GM12878 (cell line): ENCODE measurements around the gene TSBP1. TPM values are rescaled to one million over a fixed set of nuclear protein-coding genes. Genes with fewer than 3 reads are reported as not detected.
A peak's percentile ranks its signal among the peaks of the same experiment; 100 is the strongest.

Experiments used
- ATAC-seq: fragments of 200-7000 bp; cut with Tn5 transposase; 3 replicates; pipeline ENCODE4 v1.9.1; 2020; ENCODE audit warnings: mild to moderate bottlenecking, moderate library complexity
- BruUV-seq: library from RNA; stranded (reverse); fragments of 400-500 nt; replicated peaks from 2 replicates; lab custom pipeline; 2021; lab: Mats Ljungman, UMichigan
- CTCF ChIA-PET: fragments of 300-600 bp; sonication (Branson Sonifier 250); formaldehyde crosslinking; extraction: SDS; loops from one replicate; lab custom pipeline; 2021; ENCODE audit warnings: inconsistent platforms; lab: Yijun Ruan, JAX
- POLR2A ChIA-PET: fragments of 350-600 bp; formaldehyde crosslinking; extraction: SDS; loops from one replicate; lab custom pipeline; 2021; ENCODE audit warnings: inconsistent platforms; lab: Charles Lee
- RAD21 ChIA-PET: fragments of 300-600 bp; sonication (Branson Sonifier 250); formaldehyde crosslinking; loops from one replicate; lab custom pipeline; 2023; ENCODE audit warnings: antibody characterized with exemption; ENCODE audit not compliant: unreplicated experiment; lab: Charles Lee
- SMC1A ChIA-PET: fragments of 300-600 bp; sonication (Branson Sonifier 250); formaldehyde crosslinking; loops from one replicate; lab custom pipeline; 2023; ENCODE audit not compliant: unreplicated experiment, uncharacterized antibody; lab: Charles Lee
- DNase-seq: peaks from one replicate; pipeline ENCODE4 v3.0.0-alpha.2; 2011; ENCODE audit warnings: low read depth, low spot score
- FAIRE-seq: peaks from 3 replicates; lab custom pipeline; 2011; peaks lifted over from hg19 to GRCh38; lab: Jason Lieb, UNC
- H2AFZ ChIP-seq: 2 replicates; pipeline ENCODE4 v1.6.0; 2011; ENCODE audit warnings: low read depth, low read length, control low read depth; ENCODE audit not compliant: control insufficient read depth
- H3K27ac ChIP-seq: 2 replicates; pipeline ENCODE4 v1.5.1; 2011; ENCODE audit warnings: control low read depth; ENCODE audit not compliant: control insufficient read depth, insufficient read depth
- H3K27me3 ChIP-seq, 2 experiments: replicated peaks in 1 of 2; 2 replicates each; pipeline versions ENCODE4 v1.6.0 to v1.6.1; 2011; ENCODE audit warnings: low read length in 1 of 2; ENCODE audit not compliant: control insufficient read depth in 2 of 2, insufficient read depth in 2 of 2
- H3K36me3 ChIP-seq, 2 experiments: 2 replicates each; pipeline ENCODE4 v1.5.1; 2011; ENCODE audit warnings: low read length in 1 of 2; ENCODE audit not compliant: control insufficient read depth in 2 of 2, insufficient read depth in 2 of 2
- H3K4me1 ChIP-seq: 2 replicates; pipeline ENCODE4 v1.6.1; 2011; ENCODE audit warnings: mild to moderate bottlenecking, low read length, moderate library complexity, mixed read lengths; ENCODE audit not compliant: control insufficient read depth, insufficient read depth
- H3K4me2 ChIP-seq: 2 replicates; pipeline ENCODE4 v1.6.0; 2011; ENCODE audit warnings: control low read depth; ENCODE audit not compliant: control insufficient read depth, insufficient read depth
- H3K4me3 ChIP-seq: fragments of 200-600 bp; sonication (generic); 2 replicates; pipeline ENCODE4 v1.5.1; 2016
- H3K79me2 ChIP-seq: 2 replicates; pipeline ENCODE4 v1.6.0; 2011; ENCODE audit warnings: low read length; ENCODE audit not compliant: control insufficient read depth, insufficient read depth
- H3K9ac ChIP-seq: 2 replicates; pipeline ENCODE4 v1.8.0; 2011; ENCODE audit warnings: low read length, control low read depth, mixed read lengths; ENCODE audit not compliant: control insufficient read depth, insufficient read depth
- H3K9me3 ChIP-seq: replicated peaks from 3 replicates; pipeline ENCODE4 v1.5.1; 2011; ENCODE audit warnings: mild to moderate bottlenecking, low read length; ENCODE audit not compliant: control insufficient read depth, insufficient read depth
- H4K20me1 ChIP-seq: 2 replicates; pipeline ENCODE4 v1.6.0; 2011; ENCODE audit not compliant: control insufficient read depth, insufficient read depth
- BHLHE40 ChIP-seq, 2 experiments: fragments of 450-650 bp in 1 of 2; IDR thresholded peaks; 2 replicates each; pipeline ENCODE4 v1.6.1; 2011 to 2017; ENCODE audit warnings: low read depth in 2 of 2, borderline replicate concordance in 1 of 2, improper control_type of control experiment in 1 of 2, low read length in 1 of 2, mild to moderate bottlenecking in 1 of 2
- CBX3 ChIP-seq: fragments of 200-600 bp; sonication (generic); IDR thresholded peaks from 2 replicates; pipeline ENCODE4 v1.6.1; 2016; ENCODE audit warnings: low read depth, borderline replicate concordance
- E2F4 ChIP-seq: IDR thresholded peaks from 2 replicates; pipeline ENCODE4 v1.6.1; 2012; ENCODE audit warnings: low read depth, low read length, improper control_type of control experiment
- FOXM1 ChIP-seq: IDR thresholded peaks from 2 replicates; pipeline ENCODE4 v1.6.1; 2012; ENCODE audit warnings: low read depth, mild to moderate bottlenecking, inconsistent platforms, low read length, moderate library complexity
- HDAC6 ChIP-seq: fragments of 200-600 bp; sonication (generic); IDR thresholded peaks from one replicate; pipeline ENCODE4 v1.8.0; 2017; ENCODE audit warnings: antibody characterized with exemption; ENCODE audit not compliant: unreplicated experiment
- KDM1A ChIP-seq: fragments of 200-600 bp; sonication (generic); IDR thresholded peaks from 2 replicates; pipeline ENCODE4 v1.6.1; 2016; ENCODE audit warnings: borderline replicate concordance
- MAX ChIP-seq: IDR thresholded peaks from 2 replicates; pipeline ENCODE4 v1.6.1; 2012; ENCODE audit warnings: low read depth, low read length, improper control_type of control experiment
- MEF2B ChIP-seq: fragments of 450-650 bp; IDR thresholded peaks from 2 replicates; pipeline ENCODE4 v1.6.1; 2018; ENCODE audit warnings: mild to moderate bottlenecking, moderate library complexity; ENCODE audit not compliant: partially characterized antibody, poor library complexity, severe bottlenecking
- MTA3 ChIP-seq: IDR thresholded peaks from 2 replicates; pipeline ENCODE4 v1.6.1; 2012; ENCODE audit warnings: low read length, inconsistent platforms, borderline replicate concordance
- PML ChIP-seq: IDR thresholded peaks from 2 replicates; pipeline ENCODE4 v1.6.1; 2012; ENCODE audit warnings: low read length, inconsistent platforms
- RAD21 ChIP-seq: IDR thresholded peaks from 2 replicates; pipeline ENCODE4 v1.6.1; 2011; ENCODE audit warnings: mild to moderate bottlenecking, low read depth, low read length, moderate library complexity; ENCODE audit not compliant: insufficient read depth
- RB1 ChIP-seq: fragments of 450-650 bp; formaldehyde crosslinking; IDR thresholded peaks from 2 replicates; pipeline ENCODE4 v1.6.1; 2017; ENCODE audit warnings: mild to moderate bottlenecking, borderline replicate concordance
- SMAD1 ChIP-seq: fragments of 450-650 bp; IDR thresholded peaks from 2 replicates; pipeline ENCODE4 v1.6.1; 2018; ENCODE audit warnings: mild to moderate bottlenecking, low read depth; ENCODE audit not compliant: partially characterized antibody
- SRF ChIP-seq, 2 experiments: IDR thresholded peaks; 2 replicates each; pipeline ENCODE4 v1.6.1; 2011; ENCODE audit warnings: low read depth in 2 of 2, low read length in 2 of 2, mild to moderate bottlenecking in 1 of 2, moderate library complexity in 1 of 2
- TCF12 ChIP-seq: IDR thresholded peaks from 2 replicates; pipeline ENCODE4 v1.6.1; 2011; ENCODE audit warnings: low read depth, mild to moderate bottlenecking, low read length
- YY1 ChIP-seq: IDR thresholded peaks from 2 replicates; pipeline ENCODE4 v1.6.1; 2011; ENCODE audit warnings: low read depth, mild to moderate bottlenecking, low read length
- ZNF687 ChIP-seq: fragments of 450-650 bp; IDR thresholded peaks from 2 replicates; pipeline ENCODE4 v1.6.1; 2017; ENCODE audit warnings: mild to moderate bottlenecking, moderate library complexity
- WGBS: methylation state at CpG from one replicate; pipeline ENCODE4 v1.1.6; 2016; ENCODE audit warnings: low lambda C conversion rate; ENCODE audit not compliant: insufficient replicate concordance, insufficient coverage; ENCODE audit errors: missing lambda C conversion rate; 5-methylcytosine and 5-hydroxymethylcytosine counted together
- in situ Hi-C: fragments of 300-500 bp; cut with MboI; formaldehyde crosslinking; loops from 9 replicates; pipeline ENCODE4 v1.14.3; 2018; ENCODE audit warnings: mixed read lengths
- intact Hi-C: fragments of 100-400 bp; cut with micrococcal nuclease; formaldehyde crosslinking; loops from one replicate; pipeline ENCODE4 v1.14.2; 2022; ENCODE audit not compliant: unreplicated experiment
- polyA plus RNA-seq, 11 experiments: library from polyadenylated mRNA; depleted of rRNA in 4 of 11; unstranded in 6 of 11; stranded (reverse) in 5 of 11; fragments of >200 nt; fragmentation: Nextera tagmentation in 4 of 11; fragmentation: Illumina TruSeq in 1 of 11; extraction: Ambion mirVana in 4 of 11; extraction: Trizol in 1 of 11; gene quantifications; 1 replicate in 1 of 11; 2 replicates in 10 of 11; pipeline versions ENCODE4 v1.2.1 to v1.2.3, GENCODE V29; 2011 to 2016; ENCODE audit warnings: inconsistent platforms in 2 of 11, missing spikeins in 2 of 11, low read depth in 1 of 11
- total RNA-seq, 4 experiments: library from RNA; depleted of rRNA in 3 of 4; stranded (reverse); fragments of >200 nt in 3 of 4; fragmentation: Illumina TruSeq in 1 of 4; extraction: Trizol in 1 of 4; gene quantifications; 2 replicates each; pipeline versions ENCODE4 v1.2.1 to v1.2.3, GENCODE V29; 2013 to 2021

The TSBP1 gene
- total and polyA plus RNA-seq, 10 of the 15 experiments (the other 5 are each of a cell fraction or from before 2014, with no cell fraction given), result not detected

GRCh38 chr6:32244946-32245398, 126.7 kb downstream of the TSBP1 start:
- no peaks in the 10 kb centered on the region; a peak in 1 of 4 replicates for H3K27me3 ChIP-seq
- 1% methylated on average over 14 of the region's 14 CpGs for whole genome bisulfite sequencing
- H2AFZ ChIP-seq, result peak overlapping the region; percentile 66
- ChIA-PET CTCF (interaction anchor here (0.7 to 6.6 kb wide), 34 partner anchors 10 to 623 kb away, joined by 3 to 98 read pairs (median 5); partner anchors contain the start of genes ATF6B, HLA-DQB2 and TAP2), RAD21 (interaction anchor here (0.8 to 1.9 kb wide), 15 partner anchors 10 to 541 kb away, joined by 3 to 12 read pairs (median 4); partner anchors contain the start of gene BTNL2), SMC1A (interaction anchor here (0.7 to 5.0 kb wide), 26 partner anchors 10 to 623 kb away, joined by 3 to 32 read pairs (median 5); partner anchors contain the start of gene BTNL2), POLR2A (interaction anchor here (0.6 to 0.8 kb wide), 2 partner anchors 389 to 541 kb away, joined by 3 read pairs; no protein-coding TSS in a partner anchor)
- no peak overlapping the region; the same call in 1 of the 2 replicates for H3K4me3 ChIP-seq
- no peak for DNase-seq
- in situ Hi-C loops, result loop anchor here (5.0 kb wide), 2 partner anchors 167 to 452 kb away; no protein-coding TSS in a partner anchor
- H4K20me1 ChIP-seq, result no peaks in the 10 kb centered on the region
- no TSS peak for BruUV-seq
- no peak overlapping the region for H3K27ac ChIP-seq
- intact Hi-C loops, result loop anchor here (1.0 to 10.0 kb wide), 4 partner anchors 128 to 552 kb away; no protein-coding TSS in a partner anchor
- H3K4me1 ChIP-seq, result no peaks in the 10 kb centered on the region
- FAIRE-seq, result peak; percentile 74
- H3K4me2 ChIP-seq, result peak overlapping the region; percentile 45; the same call in 1 of the 2 replicates
- ATAC-seq, result peak; percentile 87
- H3K9ac ChIP-seq, result no peak overlapping the region
- peaks cover 8% of the 10 kb centered on the region; the same call in 2 of the 3 replicates for H3K9me3 ChIP-seq
- no peaks in the 10 kb centered on the region for H3K36me3 ChIP-seq
- H3K79me2 ChIP-seq, result no peaks in the 10 kb centered on the region
- TF ChIP-seq TCF12 (peak; percentile 27; the same call in 1 of the 2 replicates), BHLHE40 (IDR thresholded peaks at IDR 0.05; ENCODE audit: borderline replicate concordance in 1 of 2, low read depth in 2 of 2, low read length in 1 of 2) (no peak), FOXM1 (no peak), MEF2B (no peak), YY1 (0 out of 2 replicates have a peak, but pooled peaks have one; percentile 23), SRF (IDR thresholded peaks at IDR 0.05; ENCODE audit: low read depth in 2 of 2, low read length in 2 of 2) (no peak), RB1 (no peak), SMAD1 (no peak), HDAC6 (no peak), CBX3 (no peak), E2F4 (no peak), MTA3 (no peak), RAD21 (peak; percentile 86), ZNF687 (no peak), KDM1A (no peak), PML (no peak), MAX (peak; percentile 55; the same call in 1 of the 2 replicates)
